GM23338 (cell line): Measurements from ENCODE around the gene ANKRD6. TPM values are rescaled to one million over a fixed set of nuclear protein-coding genes. Genes with fewer than 3 reads are reported as not detected.

Source experiments
- ATAC-seq: fragments of 200-7000 bp; cut with Tn5 transposase; 3 replicates; pipeline ENCODE4 v1.9.1; 2020
- DNase-seq: peaks from one replicate; pipeline ENCODE4 v3.0.0-alpha.2; 2015; ENCODE audit warnings: low spot score
- H2AFZ ChIP-seq: fragments of 200-600 bp; sonication (generic); 2 replicates; pipeline ENCODE4 v1.8.0; 2016; ENCODE audit warnings: antibody characterized with exemption, mild to moderate bottlenecking, moderate library complexity
- H3F3A ChIP-seq: fragments of 200-600 bp; sonication (generic); replicated peaks from 2 replicates; pipeline ENCODE4 v1.8.0; 2017; ENCODE audit warnings: antibody characterized with exemption, mixed run types, low read depth
- H3K27ac ChIP-seq: fragments of 200-600 bp; sonication (generic); 2 replicates; pipeline ENCODE4 v1.6.1; 2016; ENCODE audit warnings: low read depth
- H3K27me3 ChIP-seq: fragments of 200-600 bp; sonication (generic); 2 replicates; pipeline ENCODE4 v1.8.0; 2016; ENCODE audit warnings: mild to moderate bottlenecking, mixed run types, moderate library complexity; ENCODE audit not compliant: insufficient read depth
- H3K36me3 ChIP-seq: fragments of 200-600 bp; sonication (generic); 2 replicates; pipeline ENCODE4 v1.8.0; 2016; ENCODE audit warnings: mild to moderate bottlenecking; ENCODE audit not compliant: insufficient read depth
- H3K4me1 ChIP-seq: fragments of 200-600 bp; sonication (generic); 2 replicates; pipeline ENCODE4 v1.8.0; 2016; ENCODE audit warnings: mild to moderate bottlenecking, moderate library complexity; ENCODE audit not compliant: insufficient read depth
- H3K4me2 ChIP-seq: fragments of 200-600 bp; sonication (generic); 2 replicates; pipeline ENCODE4 v1.7.1; 2017; ENCODE audit warnings: mixed run types
- H3K4me3 ChIP-seq: fragments of 200-600 bp; sonication (generic); 2 replicates; pipeline ENCODE4 v1.6.1; 2016; ENCODE audit warnings: mixed run types
- H3K79me2 ChIP-seq: fragments of 200-600 bp; sonication (generic); replicated peaks from 2 replicates; pipeline ENCODE4 v1.8.0; 2017; ENCODE audit warnings: mild to moderate bottlenecking; ENCODE audit not compliant: insufficient read depth
- H3K9me2 ChIP-seq: fragments of 200-600 bp; sonication (generic); 2 replicates; pipeline ENCODE4 v1.8.0; 2017; ENCODE audit not compliant: insufficient read depth
- H4K20me1 ChIP-seq: fragments of 200-600 bp; sonication (generic); replicated peaks from 2 replicates; pipeline ENCODE4 v1.8.0; 2017; ENCODE audit warnings: mild to moderate bottlenecking; ENCODE audit not compliant: insufficient read depth
- H3K27ac Mint-ChIP-seq: 2 replicates; pipeline ENCODE4 v1.8.0; 2020; ENCODE audit warnings: inconsistent platforms, mild to moderate bottlenecking, moderate library complexity, mixed read lengths
- H3K27me3 Mint-ChIP-seq: 3 replicates; pipeline ENCODE4 v1.8.0; 2022; ENCODE audit warnings: low read depth, mild to moderate bottlenecking, moderate library complexity, mixed read lengths, inconsistent platforms; ENCODE audit not compliant: insufficient read depth, poor library complexity
- H3K36me3 Mint-ChIP-seq: 3 replicates; pipeline ENCODE4 v1.8.0; 2021; ENCODE audit warnings: low read depth, mild to moderate bottlenecking, inconsistent platforms, moderate library complexity, mixed read lengths
- H3K4me1 Mint-ChIP-seq: 3 replicates; pipeline ENCODE4 v1.8.0; 2020; ENCODE audit warnings: mild to moderate bottlenecking, inconsistent platforms, mixed read lengths
- H3K4me3 Mint-ChIP-seq: 3 replicates; pipeline ENCODE4 v1.8.0; 2021; ENCODE audit warnings: moderate library complexity, mild to moderate bottlenecking, inconsistent platforms, mixed read lengths
- H3K9me3 Mint-ChIP-seq: 3 replicates; pipeline ENCODE4 v1.8.0; 2020; ENCODE audit warnings: moderate library complexity, mild to moderate bottlenecking, inconsistent platforms, mixed read lengths
- CREB1 ChIP-seq: fragments of 250-450 bp; sonication (Bioruptor Pico); IDR thresholded peaks from 2 replicates; pipeline ENCODE4 v1.5.0; 2020; ENCODE audit warnings: low read depth, mild to moderate bottlenecking, moderate library complexity
- EZH2phosphoT487 ChIP-seq: fragments of 200-600 bp; sonication (generic); IDR thresholded peaks from one replicate; pipeline ENCODE4 v1.8.1; 2018; ENCODE audit warnings: antibody characterized with exemption; ENCODE audit not compliant: unreplicated experiment
- NANOG ChIP-seq: IDR thresholded peaks from 2 replicates; pipeline ENCODE4 v1.6.1; 2016; ENCODE audit warnings: antibody characterized with exemption, borderline replicate concordance
- STAT1 ChIP-seq: IDR thresholded peaks from one replicate; pipeline ENCODE4 v1.6.1; 2016; ENCODE audit warnings: antibody characterized with exemption; ENCODE audit not compliant: unreplicated experiment
- ZNF114 ChIP-seq: fragments of 250-450 bp; sonication (Bioruptor Pico); IDR thresholded peaks from 2 replicates; pipeline ENCODE4 v1.5.0; 2020; ENCODE audit warnings: mild to moderate bottlenecking, moderate library complexity
- ZNF331 ChIP-seq: fragments of 250-450 bp; sonication (Bioruptor Pico); IDR thresholded peaks from 2 replicates; pipeline ENCODE4 v1.5.0; 2020; ENCODE audit warnings: low read depth, mild to moderate bottlenecking, moderate library complexity
- polyA plus RNA-seq: library from polyadenylated mRNA; unstranded; fragments of >200 nt; fragmentation: Nextera tagmentation; extraction: Ambion mirVana; gene quantifications from 2 replicates; pipeline ENCODE4 v1.2.1, GENCODE V29; 2016
- total RNA-seq: library from RNA; depleted of rRNA; stranded (reverse); fragments of >200 nt; shearing (Covaris generic); gene quantifications from 2 replicates; pipeline ENCODE4 v1.2.3, GENCODE V29; 2014
- TF ChIP-seq, protein P1 (sequence below): fragments of 250-450 bp; sonication (Bioruptor Pico); IDR thresholded peaks from 2 replicates; pipeline ENCODE4 v1.5.0; 2020; ENCODE audit warnings: mild to moderate bottlenecking, moderate library complexity
- TF ChIP-seq, protein P2 (sequence below): IDR thresholded peaks from one replicate; pipeline ENCODE4 v1.6.1; 2018; ENCODE audit warnings: antibody characterized with exemption; ENCODE audit not compliant: unreplicated experiment

Gene ANKRD6
- total and polyA plus RNA-seq, 2 experiments from 2014 or later = 3.2 to 9.2 TPM

DNA sequence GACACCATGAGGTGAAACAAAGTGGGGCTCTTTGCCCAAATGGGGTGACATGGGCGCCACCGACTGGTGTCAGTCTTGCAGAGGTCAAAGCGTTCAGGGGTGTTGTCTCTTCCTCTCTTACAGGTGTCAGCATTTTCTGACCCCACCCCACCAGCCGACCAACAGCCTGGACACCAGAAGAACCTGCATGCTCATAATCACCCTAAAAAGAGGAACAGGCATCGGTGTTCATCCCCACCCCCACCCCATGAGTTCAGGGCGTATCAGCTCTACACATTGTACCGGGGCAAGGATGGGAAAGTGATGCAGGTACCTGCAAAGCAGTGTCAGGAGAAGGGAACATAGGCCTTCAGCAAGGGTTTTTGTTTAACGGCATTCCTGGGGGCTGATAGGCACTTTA lies 190.8 kb downstream of the ANKRD6 start (continued):
- TF ChIP-seq, protein P1, sequence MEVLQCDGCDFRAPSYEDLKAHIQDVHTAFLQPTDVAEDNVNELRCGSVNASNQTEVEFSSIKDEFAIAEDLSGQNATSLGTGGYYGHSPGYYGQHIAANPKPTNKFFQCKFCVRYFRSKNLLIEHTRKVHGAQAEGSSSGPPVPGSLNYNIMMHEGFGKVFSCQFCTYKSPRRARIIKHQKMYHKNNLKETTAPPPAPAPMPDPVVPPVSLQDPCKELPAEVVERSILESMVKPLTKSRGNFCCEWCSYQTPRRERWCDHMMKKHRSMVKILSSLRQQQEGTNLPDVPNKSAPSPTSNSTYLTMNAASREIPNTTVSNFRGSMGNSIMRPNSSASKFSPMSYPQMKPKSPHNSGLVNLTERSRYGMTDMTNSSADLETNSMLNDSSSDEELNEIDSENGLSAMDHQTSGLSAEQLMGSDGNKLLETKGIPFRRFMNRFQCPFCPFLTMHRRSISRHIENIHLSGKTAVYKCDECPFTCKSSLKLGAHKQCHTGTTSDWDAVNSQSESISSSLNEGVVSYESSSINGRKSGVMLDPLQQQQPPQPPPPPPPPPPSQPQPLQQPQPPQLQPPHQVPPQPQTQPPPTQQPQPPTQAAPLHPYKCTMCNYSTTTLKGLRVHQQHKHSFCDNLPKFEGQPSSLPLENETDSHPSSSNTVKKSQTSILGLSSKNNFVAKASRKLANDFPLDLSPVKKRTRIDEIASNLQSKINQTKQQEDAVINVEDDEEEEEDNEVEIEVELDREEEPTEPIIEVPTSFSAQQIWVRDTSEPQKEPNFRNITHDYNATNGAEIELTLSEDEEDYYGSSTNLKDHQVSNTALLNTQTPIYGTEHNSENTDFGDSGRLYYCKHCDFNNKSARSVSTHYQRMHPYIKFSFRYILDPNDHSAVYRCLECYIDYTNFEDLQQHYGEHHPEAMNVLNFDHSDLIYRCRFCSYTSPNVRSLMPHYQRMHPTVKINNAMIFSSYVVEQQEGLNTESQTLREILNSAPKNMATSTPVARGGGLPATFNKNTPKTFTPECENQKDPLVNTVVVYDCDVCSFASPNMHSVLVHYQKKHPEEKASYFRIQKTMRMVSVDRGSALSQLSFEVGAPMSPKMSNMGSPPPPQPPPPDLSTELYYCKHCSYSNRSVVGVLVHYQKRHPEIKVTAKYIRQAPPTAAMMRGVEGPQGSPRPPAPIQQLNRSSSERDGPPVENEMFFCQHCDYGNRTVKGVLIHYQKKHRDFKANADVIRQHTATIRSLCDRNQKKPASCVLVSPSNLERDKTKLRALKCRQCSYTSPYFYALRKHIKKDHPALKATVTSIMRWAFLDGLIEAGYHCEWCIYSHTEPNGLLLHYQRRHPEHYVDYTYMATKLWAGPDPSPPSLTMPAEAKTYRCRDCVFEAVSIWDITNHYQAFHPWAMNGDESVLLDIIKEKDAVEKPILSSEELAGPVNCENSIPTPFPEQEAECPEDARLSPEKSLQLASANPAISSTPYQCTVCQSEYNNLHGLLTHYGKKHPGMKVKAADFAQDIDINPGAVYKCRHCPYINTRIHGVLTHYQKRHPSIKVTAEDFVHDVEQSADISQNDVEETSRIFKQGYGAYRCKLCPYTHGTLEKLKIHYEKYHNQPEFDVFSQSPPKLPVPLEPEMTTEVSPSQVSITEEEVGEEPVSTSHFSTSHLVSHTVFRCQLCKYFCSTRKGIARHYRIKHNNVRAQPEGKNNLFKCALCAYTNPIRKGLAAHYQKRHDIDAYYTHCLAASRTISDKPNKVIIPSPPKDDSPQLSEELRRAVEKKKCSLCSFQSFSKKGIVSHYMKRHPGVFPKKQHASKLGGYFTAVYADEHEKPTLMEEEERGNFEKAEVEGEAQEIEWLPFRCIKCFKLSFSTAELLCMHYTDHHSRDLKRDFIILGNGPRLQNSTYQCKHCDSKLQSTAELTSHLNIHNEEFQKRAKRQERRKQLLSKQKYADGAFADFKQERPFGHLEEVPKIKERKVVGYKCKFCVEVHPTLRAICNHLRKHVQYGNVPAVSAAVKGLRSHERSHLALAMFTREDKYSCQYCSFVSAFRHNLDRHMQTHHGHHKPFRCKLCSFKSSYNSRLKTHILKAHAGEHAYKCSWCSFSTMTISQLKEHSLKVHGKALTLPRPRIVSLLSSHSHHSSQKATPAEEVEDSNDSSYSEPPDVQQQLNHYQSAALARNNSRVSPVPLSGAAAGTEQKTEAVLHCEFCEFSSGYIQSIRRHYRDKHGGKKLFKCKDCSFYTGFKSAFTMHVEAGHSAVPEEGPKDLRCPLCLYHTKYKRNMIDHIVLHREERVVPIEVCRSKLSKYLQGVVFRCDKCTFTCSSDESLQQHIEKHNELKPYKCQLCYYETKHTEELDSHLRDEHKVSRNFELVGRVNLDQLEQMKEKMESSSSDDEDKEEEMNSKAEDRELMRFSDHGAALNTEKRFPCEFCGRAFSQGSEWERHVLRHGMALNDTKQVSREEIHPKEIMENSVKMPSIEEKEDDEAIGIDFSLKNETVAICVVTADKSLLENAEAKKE = no peak
- no peak for TF ChIP-seq NANOG

DNA sequence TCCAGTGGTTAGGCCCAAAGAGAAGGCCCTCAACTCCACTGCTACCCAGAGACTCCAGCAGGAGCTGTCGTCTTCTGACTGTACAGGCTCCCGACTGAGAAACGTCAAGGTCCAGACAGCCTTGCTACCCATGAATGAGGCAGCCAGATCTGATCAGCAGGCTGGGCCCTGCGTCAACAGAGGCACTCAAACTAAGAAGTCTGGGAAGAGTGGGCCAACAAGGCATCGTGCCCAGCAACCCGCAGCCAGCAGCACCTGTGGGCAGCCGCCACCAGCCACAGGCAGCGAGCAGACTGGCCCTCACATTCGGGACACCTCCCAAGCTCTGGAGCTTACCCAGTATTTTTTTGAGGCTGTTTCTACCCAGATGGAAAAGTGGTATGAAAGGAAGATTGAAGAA lies 197.5 kb downstream of the ANKRD6 start:
- Mint-ChIP-seq H3K4me1 (peaks cover 4% of the 10 kb centered on the region; the same call in 2 of the 3 replicates), H3K36me3 (peaks cover 13% of the 10 kb centered on the region), H3K27ac (no peak overlapping the region), H3K4me3 (no peak overlapping the region), H3K9me3 (no peaks in the 10 kb centered on the region), H3K27me3 (no peaks in the 10 kb centered on the region)
- H4K20me1 ChIP-seq = no peaks in the 10 kb centered on the region
- H2AFZ ChIP-seq = no peak overlapping the region
- no peak overlapping the region for H3K4me2 ChIP-seq
- H3K9me2 ChIP-seq = no peaks in the 10 kb centered on the region
- H3F3A ChIP-seq = no peaks in the 10 kb centered on the region
- H3K36me3 ChIP-seq = no peaks in the 10 kb centered on the region
- H3K4me3 ChIP-seq = no peak overlapping the region
- no peak for ATAC-seq
- H3K27me3 ChIP-seq = no peaks in the 10 kb centered on the region
- peaks cover 3% of the 10 kb centered on the region; the same call in 1 of the 2 replicates for H3K4me1 ChIP-seq
- H3K27ac ChIP-seq = no peak overlapping the region
- no peaks in the 10 kb centered on the region for H3K79me2 ChIP-seq
- DNase-seq = no peak
- TF ChIP-seq ZNF114 = no peak
- no peak for TF ChIP-seq ZNF331 (CRISPR knock-in tag)
- no peak for TF ChIP-seq STAT1
- no peak for TF ChIP-seq NANOG
- TF ChIP-seq, protein P2, sequence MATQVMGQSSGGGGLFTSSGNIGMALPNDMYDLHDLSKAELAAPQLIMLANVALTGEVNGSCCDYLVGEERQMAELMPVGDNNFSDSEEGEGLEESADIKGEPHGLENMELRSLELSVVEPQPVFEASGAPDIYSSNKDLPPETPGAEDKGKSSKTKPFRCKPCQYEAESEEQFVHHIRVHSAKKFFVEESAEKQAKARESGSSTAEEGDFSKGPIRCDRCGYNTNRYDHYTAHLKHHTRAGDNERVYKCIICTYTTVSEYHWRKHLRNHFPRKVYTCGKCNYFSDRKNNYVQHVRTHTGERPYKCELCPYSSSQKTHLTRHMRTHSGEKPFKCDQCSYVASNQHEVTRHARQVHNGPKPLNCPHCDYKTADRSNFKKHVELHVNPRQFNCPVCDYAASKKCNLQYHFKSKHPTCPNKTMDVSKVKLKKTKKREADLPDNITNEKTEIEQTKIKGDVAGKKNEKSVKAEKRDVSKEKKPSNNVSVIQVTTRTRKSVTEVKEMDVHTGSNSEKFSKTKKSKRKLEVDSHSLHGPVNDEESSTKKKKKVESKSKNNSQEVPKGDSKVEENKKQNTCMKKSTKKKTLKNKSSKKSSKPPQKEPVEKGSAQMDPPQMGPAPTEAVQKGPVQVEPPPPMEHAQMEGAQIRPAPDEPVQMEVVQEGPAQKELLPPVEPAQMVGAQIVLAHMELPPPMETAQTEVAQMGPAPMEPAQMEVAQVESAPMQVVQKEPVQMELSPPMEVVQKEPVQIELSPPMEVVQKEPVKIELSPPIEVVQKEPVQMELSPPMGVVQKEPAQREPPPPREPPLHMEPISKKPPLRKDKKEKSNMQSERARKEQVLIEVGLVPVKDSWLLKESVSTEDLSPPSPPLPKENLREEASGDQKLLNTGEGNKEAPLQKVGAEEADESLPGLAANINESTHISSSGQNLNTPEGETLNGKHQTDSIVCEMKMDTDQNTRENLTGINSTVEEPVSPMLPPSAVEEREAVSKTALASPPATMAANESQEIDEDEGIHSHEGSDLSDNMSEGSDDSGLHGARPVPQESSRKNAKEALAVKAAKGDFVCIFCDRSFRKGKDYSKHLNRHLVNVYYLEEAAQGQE = no peak
- TF ChIP-seq EZH2phosphoT487 = no peak
- TF ChIP-seq CREB1 = no peak
